HCT116 (cell line): ENCODE data around the gene ARHGEF19. TPM values are rescaled to one million over a fixed set of nuclear protein-coding genes. Genes with fewer than 3 reads are reported as not detected.

Source experiments
- ATAC-seq: fragments of 200-7000 bp; cut with Tn5 transposase; 2 replicates; pipeline ENCODE4 v1.9.1; 2020; ENCODE audit warnings: mild to moderate bottlenecking, moderate library complexity
- BruUV-seq: library from RNA; stranded (reverse); fragments of 400-500 nt; replicated peaks from 2 replicates; lab custom pipeline; 2021; lab: Mats Ljungman, UMichigan
- CTCF ChIA-PET: fragments of 300-600 bp; sonication (Branson Sonifier 250); formaldehyde crosslinking; loops from one replicate; lab custom pipeline; 2021; ENCODE audit warnings: antibody characterized with exemption; lab: Charles Lee
- POLR2A ChIA-PET: fragments of 300-600, 350-600 bp; sonication (Branson Sonifier 250); formaldehyde crosslinking; loops from one replicate; lab custom pipeline; 2021; ENCODE audit warnings: antibody characterized with exemption; lab: Charles Lee
- RAD21 ChIA-PET, 2 experiments: fragments of 300-600 bp; sonication (Branson Sonifier 250); formaldehyde crosslinking; loops; one replicate each; lab custom pipeline; 2023; ENCODE audit warnings: low total read pairs in 2 of 2; ENCODE audit not compliant: uncharacterized antibody in 2 of 2, unreplicated experiment in 2 of 2, low non-redundant PET in 1 of 2; lab: Charles Lee
- DNase-seq: peaks from one replicate; pipeline ENCODE4 v3.0.0-alpha.2; 2010; ENCODE audit warnings: low read depth, low spot score
- H2AFZ ChIP-seq: fragments of 200-600 bp; shearing (Covaris generic), sonication (generic); 2 replicates; pipeline ENCODE4 v1.6.1; 2017; ENCODE audit warnings: low read depth, mixed run types, mixed read lengths, antibody characterized with exemption, low read length; ENCODE audit not compliant: poor library complexity, severe bottlenecking
- H3K27ac ChIP-seq: 2 replicates; pipeline ENCODE4 v1.5.1; 2012; ENCODE audit warnings: low read depth, low read length
- H3K27me3 ChIP-seq: fragments of 200-600 bp; sonication (generic); 2 replicates; pipeline ENCODE4 v1.6.1; 2016; ENCODE audit warnings: mixed run types, low read length, mixed read lengths; ENCODE audit not compliant: insufficient read depth
- H3K36me3 ChIP-seq, 2 experiments: fragments of 200-500 bp in 1 of 2; fragments of 200-600 bp in 1 of 2; sonication (Bioruptor generic) in 1 of 2; sonication (generic) in 1 of 2; 2 replicates each; pipeline versions ENCODE4 v1.5.1 to v1.6.1; 2014 to 2016; ENCODE audit warnings: low read length in 2 of 2, inconsistent platforms in 1 of 2, mixed read lengths in 1 of 2, mixed run types in 1 of 2; ENCODE audit not compliant: insufficient read depth in 2 of 2, control insufficient read depth in 1 of 2
- H3K4me1 ChIP-seq, 2 experiments: fragments of 200-600 bp in 1 of 2; sonication (generic) in 1 of 2; 2 replicates each; pipeline versions ENCODE4 v1.5.1 to v1.6.1; 2012 to 2017; ENCODE audit warnings: low read length in 2 of 2, inconsistent platforms in 1 of 2, mild to moderate bottlenecking in 1 of 2, mixed read lengths in 1 of 2, mixed run types in 1 of 2, moderate library complexity in 1 of 2; ENCODE audit not compliant: insufficient read depth in 2 of 2, control insufficient read depth in 1 of 2
- H3K4me2 ChIP-seq: fragments of 200-600 bp; sonication (generic); 2 replicates; pipeline ENCODE4 v1.6.1; 2017; ENCODE audit warnings: mixed run types, low read length, mixed read lengths
- H3K4me3 ChIP-seq, 2 experiments: fragments of 200-600 bp in 1 of 2; sonication (generic) in 1 of 2; replicated peaks in 1 of 2; 2 replicates each; pipeline ENCODE4 v1.5.1; 2011 to 2016; ENCODE audit warnings: low read length in 2 of 2, control low read depth in 1 of 2, low read depth in 1 of 2, mild to moderate bottlenecking in 1 of 2, mixed read lengths in 1 of 2, mixed run types in 1 of 2
- H3K79me2 ChIP-seq: fragments of 200-600 bp; sonication (generic); 2 replicates; pipeline ENCODE4 v1.6.1; 2017; ENCODE audit warnings: mild to moderate bottlenecking, mixed run types, low read length, moderate library complexity, mixed read lengths; ENCODE audit not compliant: insufficient read depth
- H3K9ac ChIP-seq: fragments of 200-600 bp; sonication (generic); 2 replicates; pipeline ENCODE4 v1.6.1; 2016; ENCODE audit warnings: low read length, mixed read lengths
- H3K9me2 ChIP-seq: fragments of 200-600 bp; sonication (generic), shearing (Covaris generic); 2 replicates; pipeline ENCODE4 v1.6.1; 2017; ENCODE audit warnings: mixed run types, mild to moderate bottlenecking, moderate library complexity; ENCODE audit not compliant: insufficient read depth
- H3K9me3 ChIP-seq, 2 experiments: fragments of 200-500 bp in 1 of 2; fragments of 200-600 bp in 1 of 2; sonication (Bioruptor generic) in 1 of 2; sonication (generic) in 1 of 2; 2 replicates each; pipeline ENCODE4 v1.6.1; 2014 to 2017; ENCODE audit warnings: low read length in 2 of 2, mixed read lengths in 2 of 2, inconsistent platforms in 1 of 2, low read depth in 1 of 2, mild to moderate bottlenecking in 1 of 2, mixed run types in 1 of 2, moderate library complexity in 1 of 2; ENCODE audit not compliant: control insufficient read depth in 1 of 2, insufficient read depth in 1 of 2
- H4K20me1 ChIP-seq: fragments of 200-600 bp; sonication (generic), shearing (Covaris generic); 2 replicates; pipeline ENCODE4 v1.6.1; 2017; ENCODE audit warnings: mixed run types, mild to moderate bottlenecking, moderate library complexity; ENCODE audit not compliant: insufficient read depth
- ATF3 ChIP-seq: IDR thresholded peaks from 2 replicates; pipeline ENCODE4 v1.6.1; 2012
- CBX3 ChIP-seq: IDR thresholded peaks from 2 replicates; pipeline ENCODE4 v1.6.1; 2012; ENCODE audit warnings: low read depth
- CEBPB ChIP-seq: IDR thresholded peaks from 2 replicates; pipeline ENCODE4 v1.6.1; 2012; ENCODE audit warnings: low read depth
- CTCF ChIP-seq, 3 experiments: fragments of 200-600 bp in 1 of 3; sonication (generic) in 1 of 3; IDR thresholded peaks in 2 of 3; conservative IDR thresholded peaks in 1 of 3; 2 replicates each; pipeline ENCODE4 v1.5.1; 2012 to 2017; ENCODE audit warnings: low read depth in 2 of 3, low read length in 2 of 3, antibody characterized with exemption in 1 of 3, borderline replicate concordance in 1 of 3, control low read depth in 1 of 3, mild to moderate bottlenecking in 1 of 3, mixed read lengths in 1 of 3, mixed run types in 1 of 3, moderate library complexity in 1 of 3; ENCODE audit not compliant: insufficient read depth in 1 of 3
- EGR1 ChIP-seq: IDR thresholded peaks from 2 replicates; pipeline ENCODE4 v1.6.1; 2012; ENCODE audit warnings: low read depth
- ELF1 ChIP-seq: IDR thresholded peaks from 2 replicates; pipeline ENCODE4 v1.6.1; 2012; ENCODE audit warnings: low read depth, borderline replicate concordance
- EZH2 ChIP-seq: fragments of 200-600 bp; sonication (generic); IDR thresholded peaks from 2 replicates; pipeline ENCODE4 v1.6.1; 2017; ENCODE audit warnings: antibody characterized with exemption, mixed run types
- EZH2phosphoT487 ChIP-seq: fragments of 200-600 bp; IDR thresholded peaks from 2 replicates; pipeline ENCODE4 v1.6.1; 2018; ENCODE audit warnings: antibody characterized with exemption, borderline replicate concordance
- JUND ChIP-seq: IDR thresholded peaks from 2 replicates; pipeline ENCODE4 v1.6.1; 2012
- MAX ChIP-seq: IDR thresholded peaks from 2 replicates; pipeline ENCODE4 v1.6.1; 2012
- POLR2A ChIP-seq: IDR thresholded peaks from 2 replicates; pipeline ENCODE4 v1.7.0; 2011; ENCODE audit warnings: borderline replicate concordance; ENCODE audit not compliant: insufficient read depth, insufficient read length; ENCODE audit errors: extremely low read depth
- POLR2AphosphoS5 ChIP-seq: IDR thresholded peaks from 2 replicates; pipeline ENCODE4 v1.6.1; 2011; ENCODE audit warnings: mild to moderate bottlenecking, low read depth, low read length, moderate library complexity
- RAD21 ChIP-seq: IDR thresholded peaks from 2 replicates; pipeline ENCODE4 v1.6.1; 2012; ENCODE audit warnings: low read depth, mild to moderate bottlenecking
- SP1 ChIP-seq: IDR thresholded peaks from 2 replicates; pipeline ENCODE4 v1.6.1; 2012; ENCODE audit warnings: low read depth
- TCF7L2 ChIP-seq: IDR thresholded peaks from 2 replicates; pipeline ENCODE4 v1.7.0; 2011; ENCODE audit warnings: borderline replicate concordance, inconsistent platforms; ENCODE audit not compliant: insufficient read depth, insufficient read length; ENCODE audit errors: extremely low read depth
- YY1 ChIP-seq: IDR thresholded peaks from 2 replicates; pipeline ENCODE4 v1.6.1; 2011; ENCODE audit warnings: low read length, low read depth, moderate library complexity, mild to moderate bottlenecking; ENCODE audit not compliant: insufficient replicate concordance; ENCODE audit errors: extremely low read depth
- ZNF274 ChIP-seq: fragments of 200-500 bp; sonication (Bioruptor generic); IDR thresholded peaks from 2 replicates; pipeline ENCODE4 v1.6.1; 2014; ENCODE audit warnings: mild to moderate bottlenecking, low read depth, low read length, inconsistent platforms
- intact Hi-C: fragments of 100-400 bp; cut with micrococcal nuclease; formaldehyde crosslinking; loops from 2 replicates; pipeline ENCODE4 v1.10.0; 2022
- total RNA-seq: library from RNA; stranded (reverse); gene quantifications from one replicate; pipeline ENCODE4 v1.2.1, GENCODE V29; 2021; ENCODE audit not compliant: unreplicated experiment
- TF ChIP-seq, protein P1 (sequence below): IDR thresholded peaks from 2 replicates; pipeline ENCODE4 v1.6.1; 2011; ENCODE audit warnings: mild to moderate bottlenecking, low read length, moderate library complexity; ENCODE audit not compliant: insufficient replicate concordance; ENCODE audit errors: extremely low read depth
- TF ChIP-seq, protein P2 (sequence below): IDR thresholded peaks from 2 replicates; pipeline ENCODE4 v1.6.1; 2012; ENCODE audit warnings: low read depth

ARHGEF19 gene
- total RNA-seq, 1 experiment from 2014 or later: 59.7 TPM

GRCh38 chr1:16252912-16253311, 40.5 kb upstream of the ARHGEF19 start:
- Histone ChIP-seq H3K79me2 (no peaks in the 10 kb centered on the region), H3K4me1 (peaks cover 0 to 22% of the 10 kb centered on the region in 2 experiments; a peak in 2 of 4 replicates), H3K27me3 (no peaks in the 10 kb centered on the region), H3K36me3 (peaks cover 7 to 30% of the 10 kb centered on the region in 2 experiments; a peak in 2 of 4 replicates), H3K4me2 (no peak overlapping the region), H3K9me2 (no peaks in the 10 kb centered on the region), H2AFZ (no peak overlapping the region), H3K27ac (no peak overlapping the region)
- DNase-seq: no peak
- ChIA-PET RAD21 (no interaction called here), CTCF (no interaction called here)
- ATAC-seq: no peak
- BruUV-seq: no TSS peak
- TF ChIP-seq MAX (no peak), SP1 (no peak), POLR2AphosphoS5 (no peak), CBX3 (no peak), EZH2phosphoT487 (no peak), ATF3 (no peak), ZNF274 (no peak), ELF1 (no peak), POLR2A (no peak), EGR1 (no peak), TCF7L2 (no peak), EZH2 (no peak), JUND (no peak), RAD21 (no peak), CTCF (IDR thresholded peaks at IDR 0.05 in 2 of 3, conservative IDR thresholded peaks at IDR 0.05 in 1 of 3; ENCODE audit: borderline replicate concordance in 1 of 3, insufficient read depth in 1 of 3, low read depth in 2 of 3, low read length in 2 of 3) (no peak), CEBPB (no peak), YY1 (no peak)
- TF ChIP-seq, protein P1, sequence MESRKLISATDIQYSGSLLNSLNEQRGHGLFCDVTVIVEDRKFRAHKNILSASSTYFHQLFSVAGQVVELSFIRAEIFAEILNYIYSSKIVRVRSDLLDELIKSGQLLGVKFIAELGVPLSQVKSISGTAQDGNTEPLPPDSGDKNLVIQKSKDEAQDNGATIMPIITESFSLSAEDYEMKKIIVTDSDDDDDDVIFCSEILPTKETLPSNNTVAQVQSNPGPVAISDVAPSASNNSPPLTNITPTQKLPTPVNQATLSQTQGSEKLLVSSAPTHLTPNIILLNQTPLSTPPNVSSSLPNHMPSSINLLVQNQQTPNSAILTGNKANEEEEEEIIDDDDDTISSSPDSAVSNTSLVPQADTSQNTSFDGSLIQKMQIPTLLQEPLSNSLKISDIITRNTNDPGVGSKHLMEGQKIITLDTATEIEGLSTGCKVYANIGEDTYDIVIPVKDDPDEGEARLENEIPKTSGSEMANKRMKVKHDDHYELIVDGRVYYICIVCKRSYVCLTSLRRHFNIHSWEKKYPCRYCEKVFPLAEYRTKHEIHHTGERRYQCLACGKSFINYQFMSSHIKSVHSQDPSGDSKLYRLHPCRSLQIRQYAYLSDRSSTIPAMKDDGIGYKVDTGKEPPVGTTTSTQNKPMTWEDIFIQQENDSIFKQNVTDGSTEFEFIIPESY: no peak
- TF ChIP-seq, protein P2, sequence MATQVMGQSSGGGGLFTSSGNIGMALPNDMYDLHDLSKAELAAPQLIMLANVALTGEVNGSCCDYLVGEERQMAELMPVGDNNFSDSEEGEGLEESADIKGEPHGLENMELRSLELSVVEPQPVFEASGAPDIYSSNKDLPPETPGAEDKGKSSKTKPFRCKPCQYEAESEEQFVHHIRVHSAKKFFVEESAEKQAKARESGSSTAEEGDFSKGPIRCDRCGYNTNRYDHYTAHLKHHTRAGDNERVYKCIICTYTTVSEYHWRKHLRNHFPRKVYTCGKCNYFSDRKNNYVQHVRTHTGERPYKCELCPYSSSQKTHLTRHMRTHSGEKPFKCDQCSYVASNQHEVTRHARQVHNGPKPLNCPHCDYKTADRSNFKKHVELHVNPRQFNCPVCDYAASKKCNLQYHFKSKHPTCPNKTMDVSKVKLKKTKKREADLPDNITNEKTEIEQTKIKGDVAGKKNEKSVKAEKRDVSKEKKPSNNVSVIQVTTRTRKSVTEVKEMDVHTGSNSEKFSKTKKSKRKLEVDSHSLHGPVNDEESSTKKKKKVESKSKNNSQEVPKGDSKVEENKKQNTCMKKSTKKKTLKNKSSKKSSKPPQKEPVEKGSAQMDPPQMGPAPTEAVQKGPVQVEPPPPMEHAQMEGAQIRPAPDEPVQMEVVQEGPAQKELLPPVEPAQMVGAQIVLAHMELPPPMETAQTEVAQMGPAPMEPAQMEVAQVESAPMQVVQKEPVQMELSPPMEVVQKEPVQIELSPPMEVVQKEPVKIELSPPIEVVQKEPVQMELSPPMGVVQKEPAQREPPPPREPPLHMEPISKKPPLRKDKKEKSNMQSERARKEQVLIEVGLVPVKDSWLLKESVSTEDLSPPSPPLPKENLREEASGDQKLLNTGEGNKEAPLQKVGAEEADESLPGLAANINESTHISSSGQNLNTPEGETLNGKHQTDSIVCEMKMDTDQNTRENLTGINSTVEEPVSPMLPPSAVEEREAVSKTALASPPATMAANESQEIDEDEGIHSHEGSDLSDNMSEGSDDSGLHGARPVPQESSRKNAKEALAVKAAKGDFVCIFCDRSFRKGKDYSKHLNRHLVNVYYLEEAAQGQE: no peak
- TF ChIP-seq, all 23 proteins: peak for 0
- Histone ChIP-seq H3K9me3 (no peaks in the 10 kb centered on the region), H4K20me1 (no peaks in the 10 kb centered on the region), H3K9ac (no peak overlapping the region), H3K4me3 (no peak overlapping the region)
- intact Hi-C loops: no loop called here
- POLR2A ChIA-PET: no interaction called here
